Posterior vena cava (tissue), 2 donors: ENCODE measurements around the gene C3orf49. TPM values are rescaled to one million over a fixed set of nuclear protein-coding genes. Genes with fewer than 3 reads are reported as not detected.

ENCODE experiments used
- DNase-seq: peaks from one replicate; pipeline ENCODE4 v3.0.0-alpha.2; 2020; ENCODE audit warnings: low spot score
- intact Hi-C, 2 donors: fragments of 100-400 bp; cut with DNase I; formaldehyde crosslinking; loops; one replicate each; pipeline versions ENCODE4 v1.14.1 to v1.14.2; 2022 to 2023
- long read RNA-seq, 2 donors: library from polyadenylated mRNA; unstranded; transcript quantifications; one replicate each; pipeline ENCODE4 v2.0.0, GENCODE V29; 2020 to 2021
- total RNA-seq, 2 donors: library from RNA; stranded (reverse); fragmentation: NEBNext Ultra II Directional; extraction: Animal tissue kit (Norgen Biotek cat#: 25700); gene quantifications; one replicate each; pipeline ENCODE4 v1.2.1, GENCODE V29; 2021
- donor health status: DM: yes; HTN: yes; CAD: no.
- donor health status: DM: yes; HTN: yes; CAD: no.

C3orf49 gene
- total RNA-seq: not detected
- long read RNA-seq, donor 1: 0 reads
- long read RNA-seq, donor 2, partial matches to known transcripts: 0 of 1 reads
- long read RNA-seq, donor 2, other reads (novel, unspliced or antisense): 1 of 1 reads

DNA sequence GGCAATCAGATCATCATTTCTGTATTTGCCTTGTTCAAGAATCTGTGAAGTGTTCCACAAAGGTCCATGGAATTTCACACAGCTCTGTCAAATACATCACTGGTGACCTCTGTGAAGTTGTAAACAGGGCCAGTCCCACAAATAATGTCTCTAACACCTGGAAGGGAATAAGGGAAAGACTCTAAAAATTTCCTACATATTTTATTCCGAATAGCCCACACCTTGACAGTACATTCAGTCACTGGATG lies at the start of gene C3orf49:
C3orf49 (plus strand) TSS at position 149 of the 248 bp plus-strand sequence. CDS start 173 bp downstream, outside the sequence.
- DNase-seq: no peak
- intact Hi-C loops: loop anchor here in 1 of 2 donors (10.0 kb wide), 1 partner anchor 1194 kb away; no protein-coding TSS in a partner anchor

- intact Hi-C loops: no loop called here
- DNase-seq: no peak
These were observed 44.3 kb upstream of the C3orf49 start for GRCh38 chr3:63774781-63775180.

GRCh38 chr3:63779227-63779626 lies 39.9 kb upstream of the C3orf49 start:
- intact Hi-C loops: no loop called here
- no peak for DNase-seq

DNA sequence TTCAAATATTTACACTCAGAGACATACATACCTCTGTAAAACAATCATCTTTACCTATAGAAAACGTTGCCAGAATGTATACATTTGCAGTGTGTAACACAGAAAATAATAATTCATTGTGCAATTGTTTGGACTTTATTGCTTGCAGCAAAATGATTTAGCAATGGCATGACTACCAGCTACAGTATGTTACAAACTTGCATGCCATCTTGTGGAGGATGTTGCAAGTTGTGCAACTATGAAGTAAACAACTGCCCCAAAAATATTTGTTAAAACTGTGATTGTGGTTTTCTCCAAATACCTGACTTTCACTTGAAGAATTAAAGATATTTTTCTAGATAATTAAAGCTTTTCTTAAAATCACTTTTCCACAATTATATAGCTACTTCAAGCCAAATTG lies 27.1 kb upstream of the C3orf49 start:
- intact Hi-C loops: no loop called here
- no peak for DNase-seq

DNA sequence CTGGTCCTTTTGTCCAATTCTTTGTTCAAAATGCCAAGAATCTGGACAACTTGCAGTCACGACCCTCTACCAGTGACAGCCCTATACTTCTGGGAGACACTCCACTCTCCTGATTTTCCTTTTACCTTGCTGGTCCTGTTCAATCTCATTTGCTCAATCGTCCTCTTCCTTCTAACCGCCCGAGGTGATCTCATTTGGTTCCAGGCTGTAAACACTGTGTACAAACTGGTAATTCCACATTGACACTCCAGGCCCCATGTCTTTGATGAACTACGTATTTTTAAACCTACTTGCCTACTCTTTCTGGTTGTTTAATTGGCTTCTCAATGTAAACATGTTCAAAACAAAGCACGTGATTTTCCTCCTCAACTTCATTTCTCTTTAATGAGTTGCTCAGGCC lies 23.7 kb upstream of the C3orf49 start:
- DNase-seq: no peak
- intact Hi-C loops: no loop called here

- intact Hi-C loops: no loop called here
- no peak for DNase-seq
These were observed 20.6 kb upstream of the C3orf49 start for GRCh38 chr3:63798544-63798943.

- intact Hi-C loops: no loop called here
These were observed 20.1 kb upstream of the C3orf49 start for GRCh38 chr3:63798949-63799348.

DNA sequence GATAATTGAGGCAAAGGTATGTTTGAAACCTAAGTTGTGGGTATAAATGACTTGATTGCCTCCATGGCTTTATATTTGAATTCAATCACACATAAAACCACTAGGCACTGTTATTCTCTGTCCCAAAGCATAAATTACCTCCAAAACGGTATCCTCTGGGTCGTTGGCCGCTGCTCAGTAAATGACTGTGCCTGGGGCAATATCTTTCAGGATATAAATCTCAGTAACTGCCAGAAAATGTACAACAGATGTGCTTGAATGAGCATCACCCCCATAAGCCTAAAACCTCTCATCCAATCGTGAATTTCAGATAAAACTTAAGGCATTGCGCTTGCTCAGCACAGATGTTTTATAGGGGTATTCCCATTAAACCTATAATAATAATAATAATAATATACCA lies 19.0 kb upstream of the C3orf49 start:
- intact Hi-C loops: no loop called here

More at GRCh38 chr3:63798949-63799348, 20.1 kb upstream of the C3orf49 start:
- no peak for DNase-seq

GRCh38 chr3:63803911-63804310 lies 15.2 kb upstream of the C3orf49 start:
- no peak for DNase-seq
- intact Hi-C loops: no loop called here

More for the DNA sequence above, 19.0 kb upstream of the C3orf49 start:
- no peak for DNase-seq

DNA sequence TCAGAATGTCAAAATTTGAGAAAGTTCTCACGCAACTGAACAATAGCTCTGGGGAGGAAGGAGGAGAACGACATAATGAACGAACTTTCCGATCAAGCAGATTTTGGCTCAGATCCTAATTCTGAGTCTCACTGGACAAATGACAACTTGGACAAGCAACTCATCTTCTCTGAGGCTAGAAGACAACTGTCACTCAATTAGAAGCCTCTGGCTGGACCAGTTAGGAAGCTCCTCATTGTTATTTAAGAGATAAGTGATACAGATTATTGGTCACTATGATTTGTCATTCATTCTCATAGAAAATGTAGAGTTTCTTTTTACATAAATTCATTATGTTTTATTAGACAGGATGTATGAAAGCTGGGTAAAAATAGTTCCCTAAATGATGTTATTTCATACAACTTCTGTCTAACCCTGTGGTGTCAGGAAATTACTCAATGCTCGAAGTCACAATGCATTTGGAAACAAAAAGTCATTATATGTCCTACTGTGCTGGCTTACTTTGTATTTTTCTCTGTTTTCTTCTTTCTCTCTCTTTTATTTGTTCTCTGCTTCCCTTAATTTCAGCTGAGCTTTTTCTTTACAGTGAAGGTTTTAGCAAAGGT lies 11.0 kb upstream of the C3orf49 start:
- intact Hi-C loops: no loop called here
- DNase-seq: no peak

- intact Hi-C loops: no loop called here
These were observed 10.5 kb upstream of the C3orf49 start for GRCh38 chr3:63808633-63809032.

GRCh38 chr3:63809607-63810006 lies 9.5 kb upstream of the C3orf49 start:
- intact Hi-C loops: loop anchor here in 1 of 2 donors (10.0 kb wide), 1 partner anchor 1185 kb away; no protein-coding TSS in a partner anchor
- no peak for DNase-seq

More at GRCh38 chr3:63808633-63809032, 10.5 kb upstream of the C3orf49 start:
- DNase-seq: no peak

DNA sequence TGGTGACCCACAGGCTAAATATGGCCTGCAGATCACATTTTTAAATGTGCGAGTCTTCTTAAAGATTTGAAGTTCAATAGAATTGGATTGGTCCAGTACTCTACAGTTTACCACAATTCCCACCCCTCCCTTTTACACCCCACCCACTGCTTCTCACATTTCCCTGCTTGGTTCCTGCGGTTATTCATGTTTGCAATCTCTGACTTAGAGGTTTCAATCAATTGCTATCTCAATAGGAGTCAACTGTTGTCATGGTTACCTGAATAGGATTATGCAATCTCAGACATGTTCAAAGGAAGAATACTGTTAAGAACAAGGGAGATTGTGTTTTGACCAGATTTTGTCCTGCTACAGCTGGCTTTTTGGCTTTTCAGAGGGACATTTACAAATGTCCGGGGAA lies 4.9 kb upstream of the C3orf49 start:
- intact Hi-C loops: loop anchor here in 1 of 2 donors (10.0 kb wide), 1 partner anchor 1189 kb away; no protein-coding TSS in a partner anchor
- DNase-seq: no peak

GRCh38 chr3:63817225-63817624 lies 1.9 kb upstream of the C3orf49 start:
- intact Hi-C loops: loop anchor here in 1 of 2 donors (2.0 to 10.0 kb wide), 2 partner anchors 466 to 1192 kb away; no protein-coding TSS in a partner anchor
- DNase-seq: no peak

- intact Hi-C loops: loop anchor here in 1 of 2 donors (10.0 kb wide), 1 partner anchor 1194 kb away; no protein-coding TSS in a partner anchor
- no peak for DNase-seq
These were observed 583 bp upstream of the C3orf49 start for GRCh38 chr3:63818282-63819150.

DNA sequence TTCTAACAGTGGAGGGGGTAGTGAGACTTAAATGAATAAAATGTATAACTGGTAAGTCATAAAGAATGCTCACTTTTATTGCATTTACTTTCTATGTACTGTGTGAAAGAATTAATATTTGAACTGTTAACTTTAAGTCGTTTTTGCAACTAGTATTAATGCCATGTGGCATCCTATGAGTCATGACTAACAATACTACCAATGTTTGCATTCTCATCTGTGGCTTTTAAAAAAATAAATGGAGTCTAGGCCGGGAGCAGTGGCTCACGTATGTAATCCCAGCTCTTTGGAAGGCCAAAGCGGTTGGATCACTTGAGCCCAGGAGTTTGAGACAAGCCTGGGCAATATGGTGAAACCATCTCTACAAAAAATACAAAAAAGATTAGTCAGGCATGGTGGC lies 5.2 kb downstream of the C3orf49 start:
- DNase-seq: no peak
- intact Hi-C loops: no loop called here

DNA sequence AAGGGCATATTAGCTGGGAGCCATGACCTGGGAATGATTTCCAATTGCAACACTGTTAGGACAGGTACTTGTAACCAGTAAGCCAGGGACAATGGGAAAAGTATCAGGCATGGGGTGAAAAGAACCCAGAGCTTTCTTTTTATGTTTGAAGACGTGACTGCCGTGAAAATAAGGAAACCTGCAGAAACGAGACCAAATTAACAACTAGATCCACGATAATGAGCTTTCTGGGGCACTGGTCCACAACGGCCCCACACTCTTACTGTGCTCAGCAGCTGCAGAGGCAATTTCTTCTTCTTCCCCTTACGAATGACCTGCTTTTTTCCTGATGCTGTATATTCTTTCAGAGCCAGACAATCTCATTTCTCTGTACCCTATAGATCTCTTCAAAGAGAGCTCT lies 11.4 kb downstream of the C3orf49 start:
- intact Hi-C loops: no loop called here
- DNase-seq: no peak

- intact Hi-C loops: no loop called here
- no peak for DNase-seq
These were observed 13.3 kb downstream of the C3orf49 start for GRCh38 chr3:63832395-63832794.

DNA sequence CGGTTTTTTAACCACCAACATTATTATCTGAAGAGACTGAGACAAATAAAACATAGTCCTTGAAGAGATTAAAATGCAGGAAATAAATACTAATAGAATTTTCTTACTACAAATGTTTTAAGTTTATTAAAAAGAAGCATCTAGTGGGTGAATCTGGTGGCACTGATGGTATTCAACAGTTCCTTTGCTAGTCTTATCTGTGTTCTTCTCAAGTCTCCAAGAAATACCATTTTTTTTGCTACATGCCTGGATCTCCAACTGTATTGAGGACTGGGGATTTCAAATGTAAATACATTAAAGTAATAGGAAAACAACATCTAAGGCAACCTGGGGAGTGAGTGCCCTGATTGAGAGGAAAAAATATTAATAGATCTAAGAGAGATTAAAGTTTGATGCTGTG lies 22.6 kb downstream of the C3orf49 start:
- no peak for DNase-seq
- intact Hi-C loops: no loop called here

- DNase-seq: no peak
- intact Hi-C loops: no loop called here
These were observed 23.0 kb downstream of the C3orf49 start for GRCh38 chr3:63842127-63842526.
